ENCODE data around the gene LSM5.

DNA sequence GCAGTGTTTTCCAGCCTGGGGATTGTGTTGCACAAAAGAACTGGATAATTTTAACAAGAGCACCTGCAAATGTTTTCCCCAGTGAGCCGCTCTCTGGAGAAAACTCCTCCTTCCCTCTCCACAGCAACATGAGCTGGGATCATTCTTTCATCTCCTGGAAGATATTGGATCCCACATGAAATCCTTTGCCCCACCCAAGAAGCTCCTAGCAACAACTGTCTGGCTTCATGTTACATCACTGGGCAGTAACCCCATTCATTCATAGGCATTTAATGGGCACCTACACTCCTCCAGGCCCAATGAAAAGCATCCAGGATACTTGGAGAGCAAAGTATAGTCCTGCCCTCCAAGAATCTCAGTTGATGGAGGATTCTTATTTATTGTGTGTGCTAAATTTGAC is 27.2 kb downstream of the LSM5 start:
- TF ChIP-seq, protein P1, sequence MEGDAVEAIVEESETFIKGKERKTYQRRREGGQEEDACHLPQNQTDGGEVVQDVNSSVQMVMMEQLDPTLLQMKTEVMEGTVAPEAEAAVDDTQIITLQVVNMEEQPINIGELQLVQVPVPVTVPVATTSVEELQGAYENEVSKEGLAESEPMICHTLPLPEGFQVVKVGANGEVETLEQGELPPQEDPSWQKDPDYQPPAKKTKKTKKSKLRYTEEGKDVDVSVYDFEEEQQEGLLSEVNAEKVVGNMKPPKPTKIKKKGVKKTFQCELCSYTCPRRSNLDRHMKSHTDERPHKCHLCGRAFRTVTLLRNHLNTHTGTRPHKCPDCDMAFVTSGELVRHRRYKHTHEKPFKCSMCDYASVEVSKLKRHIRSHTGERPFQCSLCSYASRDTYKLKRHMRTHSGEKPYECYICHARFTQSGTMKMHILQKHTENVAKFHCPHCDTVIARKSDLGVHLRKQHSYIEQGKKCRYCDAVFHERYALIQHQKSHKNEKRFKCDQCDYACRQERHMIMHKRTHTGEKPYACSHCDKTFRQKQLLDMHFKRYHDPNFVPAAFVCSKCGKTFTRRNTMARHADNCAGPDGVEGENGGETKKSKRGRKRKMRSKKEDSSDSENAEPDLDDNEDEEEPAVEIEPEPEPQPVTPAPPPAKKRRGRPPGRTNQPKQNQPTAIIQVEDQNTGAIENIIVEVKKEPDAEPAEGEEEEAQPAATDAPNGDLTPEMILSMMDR (conservative IDR thresholded peaks at IDR 0.05; ENCODE audit: low read depth, low read length): no peak
- TF ChIP-seq POLR2A (IDR thresholded peaks at IDR 0.05; ENCODE audit: low read depth, low read length) (no peak), MAFK (IDR thresholded peaks at IDR 0.05; ENCODE audit: low read depth, low read length) (no peak), BHLHE40 (IDR thresholded peaks at IDR 0.05; ENCODE audit: low read depth, low read length) (no peak), RAD21 (IDR thresholded peaks at IDR 0.05; ENCODE audit: low read length) (no peak)
- TF ChIP-seq, protein P2, sequence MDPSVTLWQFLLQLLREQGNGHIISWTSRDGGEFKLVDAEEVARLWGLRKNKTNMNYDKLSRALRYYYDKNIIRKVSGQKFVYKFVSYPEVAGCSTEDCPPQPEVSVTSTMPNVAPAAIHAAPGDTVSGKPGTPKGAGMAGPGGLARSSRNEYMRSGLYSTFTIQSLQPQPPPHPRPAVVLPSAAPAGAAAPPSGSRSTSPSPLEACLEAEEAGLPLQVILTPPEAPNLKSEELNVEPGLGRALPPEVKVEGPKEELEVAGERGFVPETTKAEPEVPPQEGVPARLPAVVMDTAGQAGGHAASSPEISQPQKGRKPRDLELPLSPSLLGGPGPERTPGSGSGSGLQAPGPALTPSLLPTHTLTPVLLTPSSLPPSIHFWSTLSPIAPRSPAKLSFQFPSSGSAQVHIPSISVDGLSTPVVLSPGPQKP (IDR thresholded peaks at IDR 0.05; ENCODE audit: borderline replicate concordance, low read depth, low read length): no peak
